ENCODE data around the gene OBP2B.

- TF ChIP-seq CTCF (IDR thresholded peaks at IDR 0.05 in 2 of 3, conservative IDR thresholded peaks at IDR 0.05 in 1 of 3; ENCODE audit: insufficient read depth in 2 of 3, low read depth in 1 of 3, low read length in 3 of 3) (no peak), MLX (CRISPR knock-in tag; conservative IDR thresholded peaks at IDR 0.05) (no peak), ZNF311 (CRISPR knock-in tag; IDR thresholded peaks at IDR 0.05) (no peak), SMC3 (conservative IDR thresholded peaks at IDR 0.05; ENCODE audit: insufficient read depth, low read depth, low read length) (no peak), RAD21 (CRISPR knock-in tag; conservative IDR thresholded peaks at IDR 0.05 in 1 of 2, IDR thresholded peaks at IDR 0.05 in 1 of 2) (no peak), SIN3B (IDR thresholded peaks at IDR 0.05; ENCODE audit: low read depth) (no peak), RUNX1 (IDR thresholded peaks at IDR 0.05; ENCODE audit: low read depth) (no peak), DACH1 (IDR thresholded peaks at IDR 0.05; ENCODE audit: partially characterized antibody) (no peak), MIER1 (IDR thresholded peaks at IDR 0.05; ENCODE audit: low read depth) (no peak), UBTF (IDR thresholded peaks at IDR 0.05; ENCODE audit: borderline replicate concordance in 1 of 2, low read depth in 2 of 2, low read length in 2 of 2) (no peak), MAFF (IDR thresholded peaks at IDR 0.05; ENCODE audit: low read length) (no peak), SETDB1 (IDR thresholded peaks at IDR 0.05; ENCODE audit: low read length) (no peak), RCOR1 (IDR thresholded peaks at IDR 0.05; ENCODE audit: borderline replicate concordance in 1 of 2, low read depth in 2 of 2, low read length in 2 of 2) (no peak)
These were observed 44.9 kb downstream of the OBP2B start for GRCh38 chr9:133164191-133164590.

Data from K562 (cell line).